GM12801 (cell line): Measurements from ENCODE around the gene UNC5C.

Experiments used
- CTCF ChIP-seq: IDR thresholded peaks from one replicate; pipeline ENCODE4 v1.5.1; 2011; ENCODE audit warnings: control low read depth; ENCODE audit not compliant: insufficient read length; ENCODE audit errors: extremely low read depth

The UNC5C gene

DNA sequence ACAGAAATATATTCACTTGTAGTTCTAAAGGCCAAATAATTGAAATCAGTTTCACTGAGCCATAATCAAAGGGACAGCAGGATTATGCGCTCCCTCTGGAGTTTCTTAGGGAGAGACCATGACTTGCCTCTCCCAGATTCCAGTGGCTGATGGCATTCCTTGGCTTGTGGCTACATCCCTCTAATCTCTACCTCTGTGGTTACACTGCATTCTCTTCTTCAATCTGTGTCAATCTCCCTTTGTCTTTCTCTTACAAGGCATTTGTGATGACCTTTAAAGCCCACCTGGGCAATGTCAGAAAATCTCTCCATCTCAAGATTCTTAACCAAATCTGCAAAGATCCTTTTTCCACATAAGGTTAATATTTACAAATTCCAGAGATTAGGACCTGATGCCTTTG, 260.2 kb downstream of the UNC5C start:
- no peak for TF ChIP-seq CTCF

- no peak for TF ChIP-seq CTCF
Observed at GRCh38 chr4:95285797-95286196, 263.0 kb downstream of the UNC5C start.

GRCh38 chr4:95284655-95285054, 264.1 kb downstream of the UNC5C start:
- TF ChIP-seq CTCF: no peak

DNA sequence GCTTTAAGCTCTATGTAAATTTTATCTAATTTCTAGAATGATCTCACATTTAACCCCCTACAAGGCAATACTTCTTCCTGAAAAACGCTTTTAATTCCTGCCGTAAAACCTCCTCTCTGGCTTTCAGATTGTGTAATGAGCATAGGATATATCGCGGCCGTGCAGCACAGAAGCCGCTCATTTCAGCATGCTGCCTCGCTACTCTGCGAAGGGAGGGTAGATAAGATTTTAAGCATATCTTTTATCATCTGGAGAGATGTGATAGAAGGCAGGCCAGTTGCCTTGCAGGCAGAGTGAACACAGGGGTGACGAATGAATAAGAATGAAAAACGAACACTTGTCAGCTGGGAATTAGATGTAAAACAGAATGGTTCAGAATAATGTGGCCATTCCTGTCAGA, 265.5 kb downstream of the UNC5C start:
- TF ChIP-seq CTCF: no peak

DNA sequence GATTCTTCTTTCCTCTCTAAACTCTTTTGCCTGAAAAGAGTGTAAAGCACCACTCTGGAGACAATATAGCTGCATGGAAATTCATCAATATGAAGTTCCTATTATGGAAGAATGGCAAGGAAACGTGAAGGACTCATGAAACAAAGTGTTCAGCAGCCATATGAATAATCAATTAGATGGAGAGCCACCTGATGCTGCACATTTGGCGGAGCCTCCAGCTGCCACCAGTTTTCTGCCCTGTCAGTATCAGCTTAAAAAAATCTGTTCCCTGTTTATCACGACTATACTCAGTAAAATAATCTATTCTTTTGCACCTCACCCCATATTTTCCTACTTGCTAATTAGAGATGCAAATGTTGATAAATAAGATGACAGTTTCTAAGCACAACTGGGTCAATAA, 276.0 kb downstream of the UNC5C start:
- no peak for TF ChIP-seq CTCF

GRCh38 chr4:95272036-95272435, 276.7 kb downstream of the UNC5C start:
- TF ChIP-seq CTCF: no peak

GRCh38 chr4:95268819-95269565, 279.8 kb downstream of the UNC5C start:
- no peak for TF ChIP-seq CTCF
